SJSA1 (cell line): ENCODE measurements around the gene MSH2. TPM values are rescaled to one million over a fixed set of nuclear protein-coding genes. Genes with fewer than 3 reads are reported as not detected.

Experiments used
- DNase-seq, 2 experiments: peaks; one replicate each; pipeline ENCODE4 v3.0.0-alpha.2; 2015 to 2020; ENCODE audit warnings: low spot score in 2 of 2, low read depth in 1 of 2
- H3K27ac ChIP-seq: fragments of 250-450 bp; sonication (Bioruptor Pico); 2 replicates; pipeline ENCODE4 v1.5.1; 2020; ENCODE audit warnings: mild to moderate bottlenecking, moderate library complexity
- H3K27me3 ChIP-seq: fragments of 250-450 bp; sonication (Bioruptor Pico); replicated peaks from 2 replicates; pipeline ENCODE4 v1.5.1; 2020; ENCODE audit warnings: mild to moderate bottlenecking, moderate library complexity
- H3K36me3 ChIP-seq: fragments of 250-450 bp; sonication (Bioruptor Pico); 2 replicates; pipeline ENCODE4 v1.5.1; 2020; ENCODE audit warnings: mild to moderate bottlenecking
- H3K4me1 ChIP-seq: fragments of 250-450 bp; sonication (Bioruptor Pico); replicated peaks from 2 replicates; pipeline ENCODE4 v1.6.1; 2021; ENCODE audit warnings: mild to moderate bottlenecking
- H3K4me3 ChIP-seq: fragments of 250-450 bp; sonication (Bioruptor Pico); 2 replicates; pipeline ENCODE4 v1.5.1; 2020; ENCODE audit warnings: mild to moderate bottlenecking
- H3K9me3 ChIP-seq: fragments of 250-450 bp; sonication (Bioruptor Pico); replicated peaks from 2 replicates; pipeline ENCODE4 v1.5.1; 2020; ENCODE audit warnings: mild to moderate bottlenecking
- total RNA-seq: library from RNA; depleted of rRNA; stranded (reverse); fragments of >200 nt; shearing (Covaris generic); gene quantifications from 2 replicates; pipeline ENCODE4 v1.2.3, GENCODE V29; 2014; rRNA removed

MSH2 gene
- total RNA-seq, 1 experiment from 2014 or later: 50.4 TPM

GRCh38 chr2:47530105-47530760, 127.3 kb downstream of the MSH2 start:
- no peaks in the 10 kb centered on the region for H3K27me3 ChIP-seq
- peaks cover 20% of the 10 kb centered on the region for H3K4me1 ChIP-seq
- no peak overlapping the region for H3K27ac ChIP-seq
- H3K4me3 ChIP-seq: no peak overlapping the region
- H3K9me3 ChIP-seq: no peaks in the 10 kb centered on the region
- DNase-seq: no peak
- H3K36me3 ChIP-seq: no peaks in the 10 kb centered on the region

GRCh38 chr2:47531378-47532042, 128.6 kb downstream of the MSH2 start:
- Histone ChIP-seq H3K36me3 (no peaks in the 10 kb centered on the region), H3K4me3 (no peak overlapping the region)

More at GRCh38 chr2:47531378-47532042, 128.6 kb downstream of the MSH2 start:
- Histone ChIP-seq H3K9me3 (no peaks in the 10 kb centered on the region), H3K27me3 (no peaks in the 10 kb centered on the region), H3K4me1 (peaks cover 25% of the 10 kb centered on the region), H3K27ac (no peak overlapping the region)
- DNase-seq: no peak

Other genes starting within 250 kb of the MSH2 start
- gene STPG4, start 247.8 kb upstream of the MSH2 start, total RNA-seq: not detected in 2 replicates
- gene CALM2, start 226.6 kb upstream of the MSH2 start, total RNA-seq: 1,813 and 2,193 TPM in 2 replicates
- 0.66 and 0.74 TPM in 2 replicates for gene EPCAM, start 33.8 kb upstream of the MSH2 start, total RNA-seq
- not detected in 2 replicates for gene KCNK12, start 167.8 kb downstream of the MSH2 start, total RNA-seq